CD4-positive, alpha-beta T cell treated with Interleukin-2 at 100 ng/mL for 4 hours (primary cell): ENCODE data around the gene GNGT1.

Experiments
- DNase-seq: peaks from one replicate; pipeline ENCODE4 v3.0.0-alpha.2; 2020; ENCODE audit warnings: low spot score

GNGT1 gene

GRCh38 chr7:93943816-93944540 lies 37.6 kb downstream of the GNGT1 start:
- no peak for DNase-seq

- DNase-seq = no peak
Observed at GRCh38 chr7:93944673-93945072, 38.3 kb downstream of the GNGT1 start.

- no peak for DNase-seq
Observed at GRCh38 chr7:93945083-93945482, 38.7 kb downstream of the GNGT1 start.

- DNase-seq = no peak
Observed at GRCh38 chr7:93945756-93946535, 39.6 kb downstream of the GNGT1 start.

GRCh38 chr7:93948106-93948505 lies 41.7 kb downstream of the GNGT1 start:
- no peak for DNase-seq

- no peak for DNase-seq
Observed at GRCh38 chr7:93948873-93949272, 42.5 kb downstream of the GNGT1 start.

GRCh38 chr7:93949423-93949822 lies 43.1 kb downstream of the GNGT1 start:
- DNase-seq = no peak

- no peak for DNase-seq
Observed at GRCh38 chr7:93955304-93955703, 48.9 kb downstream of the GNGT1 start.

- DNase-seq = no peak
Observed at GRCh38 chr7:93957767-93958166, 51.4 kb downstream of the GNGT1 start.

GRCh38 chr7:93958216-93958615 lies 51.8 kb downstream of the GNGT1 start:
- DNase-seq = no peak

- no peak for DNase-seq
Observed at GRCh38 chr7:93958651-93959050, 52.3 kb downstream of the GNGT1 start.
